HepG2 (cell line): ENCODE results near the gene FYB1. TPM values are rescaled to one million over a fixed set of nuclear protein-coding genes. Genes with fewer than 3 reads are reported as not detected.

Experiments
- ATAC-seq: fragments of 200-7000 bp; cut with Tn5 transposase; 3 replicates; pipeline ENCODE4 v1.9.1; 2020; ENCODE audit warnings: mild to moderate bottlenecking, moderate library complexity
- BruUV-seq: library from RNA; stranded (reverse); fragments of 400-500 nt; replicated peaks from 2 replicates; lab custom pipeline; 2021; lab: Mats Ljungman, UMichigan
- CTCF ChIA-PET: fragments of 300-600 bp; formaldehyde crosslinking; extraction: SDS; loops from one replicate; lab custom pipeline; 2021; ENCODE audit warnings: low total read pairs, inconsistent platforms, low intra/inter-chr PET ratio; lab: Yijun Ruan, JAX
- POLR2A ChIA-PET: fragments of 350-600 bp; sonication (Branson Sonifier 250); formaldehyde crosslinking; loops from one replicate; lab custom pipeline; 2020; ENCODE audit warnings: antibody characterized with exemption, inconsistent platforms; lab: Yijun Ruan, JAX
- DNase-seq: peaks from one replicate; pipeline ENCODE4 v3.0.0-alpha.2; 2015; ENCODE audit warnings: low spot score
- FAIRE-seq: peaks from 3 replicates; lab custom pipeline; 2011; peaks lifted over from hg19 to GRCh38; lab: Jason Lieb, UNC
- H2AFZ ChIP-seq: one replicate; pipeline ENCODE4 v1.6.1; 2011; ENCODE audit warnings: low read length, inconsistent platforms
- H3K27ac ChIP-seq: fragments of 300-600 bp; 3 replicates; pipeline ENCODE4 v1.8.0; 2011; ENCODE audit warnings: mixed run types, mild to moderate bottlenecking, mixed read lengths, low read length, inconsistent platforms; ENCODE audit not compliant: insufficient read depth; ENCODE audit errors: extremely low read length
- H3K27me3 ChIP-seq, 2 experiments: fragments of 200-600 bp in 1 of 2; 2 replicates in 1 of 2; 3 replicates in 1 of 2; pipeline versions ENCODE4 v1.6.0 to v1.8.0; 2011; ENCODE audit warnings: low read length in 2 of 2, mild to moderate bottlenecking in 2 of 2, moderate library complexity in 2 of 2, inconsistent platforms in 1 of 2; ENCODE audit not compliant: insufficient read depth in 2 of 2, control insufficient read depth in 1 of 2
- H3K36me3 ChIP-seq, 2 experiments: fragments of 200-600 bp in 1 of 2; replicated peaks in 1 of 2; 2 replicates in 1 of 2; 3 replicates in 1 of 2; pipeline versions ENCODE4 v1.5.1 to v1.8.0; 2011; ENCODE audit warnings: low read length in 2 of 2, inconsistent platforms in 1 of 2; ENCODE audit not compliant: insufficient read depth in 2 of 2, control insufficient read depth in 1 of 2
- H3K4me1 ChIP-seq: 2 replicates; pipeline ENCODE4 v1.5.1; 2012; ENCODE audit warnings: low read length, inconsistent platforms; ENCODE audit not compliant: insufficient read depth
- H3K4me2 ChIP-seq: 2 replicates; pipeline ENCODE4 v1.6.0; 2011; ENCODE audit warnings: low read depth, low read length, inconsistent platforms
- H3K4me3 ChIP-seq, 3 experiments: fragments of 200-600 bp in 1 of 3; sonication (generic), shearing (Covaris generic) in 1 of 3; replicated peaks in 1 of 3; 2 replicates each; pipeline ENCODE4 v1.5.1; 2011 to 2016; ENCODE audit warnings: low read length in 3 of 3, inconsistent platforms in 2 of 3, low read depth in 2 of 3, mild to moderate bottlenecking in 2 of 3, control low read depth in 1 of 3, mixed read lengths in 1 of 3; ENCODE audit not compliant: insufficient read depth in 1 of 3
- H3K79me2 ChIP-seq: one replicate; pipeline ENCODE4 v1.6.1; 2011; ENCODE audit warnings: low read length, inconsistent platforms; ENCODE audit not compliant: insufficient read depth
- H3K9ac ChIP-seq: 2 replicates; pipeline ENCODE4 v1.6.0; 2011; ENCODE audit warnings: mild to moderate bottlenecking, low read depth, low read length, inconsistent platforms; ENCODE audit not compliant: insufficient read depth
- H3K9me3 ChIP-seq: 2 replicates; pipeline ENCODE4 v1.5.1; 2012; ENCODE audit warnings: mild to moderate bottlenecking, low read length
- H4K20me1 ChIP-seq: 2 replicates; pipeline ENCODE4 v1.6.0; 2011; ENCODE audit warnings: inconsistent platforms, mild to moderate bottlenecking, low read length, moderate library complexity; ENCODE audit not compliant: insufficient read depth
- ATM ChIP-seq: fragments of 450-650 bp; IDR thresholded peaks from 2 replicates; pipeline ENCODE4 v1.7.1; 2017; ENCODE audit warnings: mild to moderate bottlenecking, borderline replicate concordance
- FOXM1 ChIP-seq: sonication (generic); formaldehyde crosslinking; IDR thresholded peaks from 2 replicates; pipeline ENCODE4 v1.5.0; 2020; ENCODE audit warnings: missing genetic modification reagents
- HOXD1 ChIP-seq: sonication (generic); formaldehyde crosslinking; IDR thresholded peaks from 2 replicates; pipeline ENCODE4 v1.5.0; 2020; ENCODE audit warnings: missing genetic modification reagents
- KLF12 ChIP-seq: sonication (generic); formaldehyde crosslinking; IDR thresholded peaks from 2 replicates; pipeline ENCODE4 v1.4.0; 2020; ENCODE audit warnings: missing genetic modification reagents, borderline replicate concordance
- MAZ ChIP-seq, 2 experiments: sonication (generic) in 1 of 2; formaldehyde crosslinking in 1 of 2; IDR thresholded peaks; 2 replicates each; pipeline versions ENCODE4 v1.5.0 to v1.6.1; 2012 to 2020; ENCODE audit warnings: low read depth in 2 of 2, mild to moderate bottlenecking in 2 of 2, borderline replicate concordance in 1 of 2, improper control_type of control experiment in 1 of 2, low read length in 1 of 2, missing genetic modification reagents in 1 of 2, moderate library complexity in 1 of 2
- RAD51 ChIP-seq: fragments of 450-650 bp; IDR thresholded peaks from 2 replicates; pipeline ENCODE4 v1.6.1; 2016; ENCODE audit warnings: borderline replicate concordance
- REPIN1 ChIP-seq: sonication (generic); formaldehyde crosslinking; IDR thresholded peaks from 2 replicates; pipeline ENCODE4 v1.8.0; 2022; ENCODE audit warnings: missing genetic modification reagents, low read depth, mild to moderate bottlenecking, borderline replicate concordance
- SMYD3 ChIP-seq: sonication (generic); formaldehyde crosslinking; IDR thresholded peaks from 2 replicates; pipeline ENCODE4 v1.8.1; 2023; ENCODE audit warnings: mild to moderate bottlenecking, missing genetic modification reagents
- TEAD3 ChIP-seq: optimal IDR thresholded peaks from 2 replicates; pipeline ENCODE3; 2016; ENCODE audit warnings: borderline replicate concordance
- ZNF616 ChIP-seq: sonication (generic); formaldehyde crosslinking; IDR thresholded peaks from 2 replicates; pipeline ENCODE4 v1.5.0; 2020; ENCODE audit warnings: low read depth, mild to moderate bottlenecking, missing genetic modification reagents
- in situ Hi-C: cut with HindIII; loops from 2 replicates; pipeline ENCODE4 v1.10.0; 2017; ENCODE audit warnings: low pct_unique_long_range_greater_than_20kb; ENCODE audit not compliant: extremely low pct_ligation_motif_present
- intact Hi-C: fragments of 100-400 bp; cut with micrococcal nuclease; formaldehyde crosslinking; loops from one replicate; pipeline ENCODE4 v1.10.0; 2022; ENCODE audit not compliant: unreplicated experiment
- polyA plus RNA-seq, 8 experiments: library from polyadenylated mRNA; depleted of rRNA in 3 of 8; stranded (reverse) in 7 of 8; unstranded in 1 of 8; fragments of >200 nt; fragmentation: Illumina TruSeq in 4 of 8; extraction: Trizol in 4 of 8; gene quantifications; 2 replicates each; pipeline versions ENCODE4 v1.2.1 to v1.2.3, GENCODE V29; 2011 to 2016; ENCODE audit warnings: low read depth in 4 of 8, missing spikeins in 1 of 8, mixed read lengths in 1 of 8; ENCODE audit not compliant: insufficient read depth in 1 of 8
- total RNA-seq, 5 experiments: library from RNA; depleted of rRNA; stranded (reverse); fragments of >200 nt; fragmentation: Illumina TruSeq; extraction: Trizol; gene quantifications; 2 replicates each; pipeline ENCODE4 v1.2.3, GENCODE V29; 2016; ENCODE audit warnings: low read depth in 1 of 5
- TF ChIP-seq, protein P1 (sequence below): sonication (generic); formaldehyde crosslinking; IDR thresholded peaks from 2 replicates; pipeline ENCODE4 v1.4.0; 2020; ENCODE audit warnings: missing genetic modification reagents, borderline replicate concordance
- TF ChIP-seq, protein P2 (sequence below): sonication (generic); formaldehyde crosslinking; IDR thresholded peaks from 2 replicates; pipeline ENCODE4 v1.8.0; 2023; ENCODE audit warnings: mild to moderate bottlenecking, missing genetic modification reagents
- TF ChIP-seq, protein P3 (sequence below): sonication (generic); formaldehyde crosslinking; IDR thresholded peaks from 2 replicates; pipeline ENCODE4 v1.4.0; 2020; ENCODE audit warnings: missing genetic modification reagents

Gene FYB1
- total and polyA plus RNA-seq, 2 of the 13 experiments (the other 11 are each of a cell fraction or from before 2014, with no cell fraction given) = 0.03 TPM; not detected in 1

DNA sequence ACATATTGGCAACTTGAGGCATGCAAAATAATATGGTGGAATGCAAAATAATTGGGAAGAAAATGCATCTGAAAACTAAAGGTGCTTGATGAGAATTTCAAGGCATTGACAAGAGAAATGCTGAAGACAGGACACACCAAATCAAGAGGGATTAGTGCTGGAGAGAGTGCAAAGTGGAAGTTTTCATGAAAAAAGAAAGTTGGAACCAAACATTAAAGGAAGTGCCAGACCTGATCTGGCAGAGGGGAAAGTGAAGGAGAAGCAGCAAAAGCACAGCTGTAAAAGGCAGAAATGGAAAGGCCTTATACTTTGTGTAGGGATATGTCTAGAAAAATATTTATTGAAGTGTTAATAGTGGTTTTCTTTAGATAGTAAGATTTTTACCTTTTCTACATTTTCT is 35.3 kb upstream of the FYB1 start (continued):
- TF ChIP-seq, protein P1, sequence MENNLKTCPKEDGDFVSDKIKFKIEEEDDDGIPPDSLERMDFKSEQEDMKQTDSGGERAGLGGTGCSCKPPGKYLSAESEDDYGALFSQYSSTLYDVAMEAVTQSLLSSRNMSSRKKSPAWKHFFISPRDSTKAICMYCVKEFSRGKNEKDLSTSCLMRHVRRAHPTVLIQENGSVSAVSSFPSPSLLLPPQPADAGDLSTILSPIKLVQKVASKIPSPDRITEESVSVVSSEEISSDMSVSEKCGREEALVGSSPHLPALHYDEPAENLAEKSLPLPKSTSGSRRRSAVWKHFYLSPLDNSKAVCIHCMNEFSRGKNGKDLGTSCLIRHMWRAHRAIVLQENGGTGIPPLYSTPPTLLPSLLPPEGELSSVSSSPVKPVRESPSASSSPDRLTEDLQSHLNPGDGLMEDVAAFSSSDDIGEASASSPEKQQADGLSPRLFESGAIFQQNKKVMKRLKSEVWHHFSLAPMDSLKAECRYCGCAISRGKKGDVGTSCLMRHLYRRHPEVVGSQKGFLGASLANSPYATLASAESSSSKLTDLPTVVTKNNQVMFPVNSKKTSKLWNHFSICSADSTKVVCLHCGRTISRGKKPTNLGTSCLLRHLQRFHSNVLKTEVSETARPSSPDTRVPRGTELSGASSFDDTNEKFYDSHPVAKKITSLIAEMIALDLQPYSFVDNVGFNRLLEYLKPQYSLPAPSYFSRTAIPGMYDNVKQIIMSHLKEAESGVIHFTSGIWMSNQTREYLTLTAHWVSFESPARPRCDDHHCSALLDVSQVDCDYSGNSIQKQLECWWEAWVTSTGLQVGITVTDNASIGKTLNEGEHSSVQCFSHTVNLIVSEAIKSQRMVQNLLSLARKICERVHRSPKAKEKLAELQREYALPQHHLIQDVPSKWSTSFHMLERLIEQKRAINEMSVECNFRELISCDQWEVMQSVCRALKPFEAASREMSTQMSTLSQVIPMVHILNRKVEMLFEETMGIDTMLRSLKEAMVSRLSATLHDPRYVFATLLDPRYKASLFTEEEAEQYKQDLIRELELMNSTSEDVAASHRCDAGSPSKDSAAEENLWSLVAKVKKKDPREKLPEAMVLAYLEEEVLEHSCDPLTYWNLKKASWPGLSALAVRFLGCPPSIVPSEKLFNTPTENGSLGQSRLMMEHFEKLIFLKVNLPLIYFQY (CRISPR knock-in tag) = no peak
- no peak for TF ChIP-seq KLF12 (CRISPR knock-in tag)
- TF ChIP-seq MAZ (IDR thresholded peaks at IDR 0.05; ENCODE audit: borderline replicate concordance, low read depth, low read length) = no peak
- TF ChIP-seq MAZ (CRISPR knock-in tag; IDR thresholded peaks at IDR 0.05; ENCODE audit: low read depth) = no peak
- TF ChIP-seq RAD51 = no peak
- TF ChIP-seq ATM = no peak

DNA sequence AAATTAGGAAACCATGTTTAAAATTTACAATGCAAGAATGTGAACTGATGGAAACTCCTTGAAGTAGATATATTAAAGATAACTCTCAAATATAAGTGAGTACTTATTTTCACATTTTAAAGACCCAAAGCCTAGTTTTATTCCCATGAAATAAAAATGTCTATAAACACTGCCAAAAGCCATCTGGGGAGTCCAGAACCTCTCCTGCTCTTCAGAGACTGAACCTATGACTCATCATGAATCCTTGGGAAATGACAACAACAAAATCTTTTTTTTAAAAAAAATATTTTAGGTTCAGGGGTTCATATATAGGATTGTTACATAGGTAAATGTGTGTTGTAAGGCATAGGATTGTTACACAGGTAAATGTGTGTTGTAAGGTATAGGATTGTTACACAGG is 33.8 kb upstream of the FYB1 start:
- no peak overlapping the region for H3K27ac ChIP-seq
- in situ Hi-C loops (no loop called here), intact Hi-C loops (no loop called here)
- CTCF ChIA-PET = no interaction called here
- H3K27me3 ChIP-seq = no peaks in the 10 kb centered on the region; a peak in 1 of 5 replicates
- H3K4me3 ChIP-seq = no peak overlapping the region
- ATAC-seq (no peak), FAIRE-seq (no peak), DNase-seq (no peak)
- BruUV-seq = no TSS peak
- peaks cover 21% of the 10 kb centered on the region for H3K4me1 ChIP-seq
- no peak overlapping the region for H3K4me2 ChIP-seq
- H3K79me2 ChIP-seq = no peaks in the 10 kb centered on the region
- H3K9ac ChIP-seq = no peak overlapping the region
- no peaks in the 10 kb centered on the region for H3K36me3 ChIP-seq
- H2AFZ ChIP-seq = no peak overlapping the region
- no peaks in the 10 kb centered on the region for H3K9me3 ChIP-seq
- POLR2A ChIA-PET = no interaction called here
- no peaks in the 10 kb centered on the region for H4K20me1 ChIP-seq
- TF ChIP-seq TEAD3 (CRISPR knock-in tag) (no peak), HOXD1 (CRISPR knock-in tag) (no peak), SMYD3 (CRISPR knock-in tag) (no peak), REPIN1 (no peak), ZNF616 (CRISPR knock-in tag) (no peak), FOXM1 (no peak)
- TF ChIP-seq, protein P2, sequence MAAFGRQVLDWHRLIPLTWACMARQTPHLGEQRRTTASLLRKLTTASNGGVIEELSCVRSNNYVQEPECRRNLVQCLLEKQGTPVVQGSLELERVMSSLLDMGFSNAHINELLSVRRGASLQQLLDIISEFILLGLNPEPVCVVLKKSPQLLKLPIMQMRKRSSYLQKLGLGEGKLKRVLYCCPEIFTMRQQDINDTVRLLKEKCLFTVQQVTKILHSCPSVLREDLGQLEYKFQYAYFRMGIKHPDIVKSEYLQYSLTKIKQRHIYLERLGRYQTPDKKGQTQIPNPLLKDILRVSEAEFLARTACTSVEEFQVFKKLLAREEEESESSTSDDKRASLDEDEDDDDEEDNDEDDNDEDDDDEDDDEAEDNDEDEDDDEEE (CRISPR knock-in tag) = no peak
- TF ChIP-seq, protein P3, sequence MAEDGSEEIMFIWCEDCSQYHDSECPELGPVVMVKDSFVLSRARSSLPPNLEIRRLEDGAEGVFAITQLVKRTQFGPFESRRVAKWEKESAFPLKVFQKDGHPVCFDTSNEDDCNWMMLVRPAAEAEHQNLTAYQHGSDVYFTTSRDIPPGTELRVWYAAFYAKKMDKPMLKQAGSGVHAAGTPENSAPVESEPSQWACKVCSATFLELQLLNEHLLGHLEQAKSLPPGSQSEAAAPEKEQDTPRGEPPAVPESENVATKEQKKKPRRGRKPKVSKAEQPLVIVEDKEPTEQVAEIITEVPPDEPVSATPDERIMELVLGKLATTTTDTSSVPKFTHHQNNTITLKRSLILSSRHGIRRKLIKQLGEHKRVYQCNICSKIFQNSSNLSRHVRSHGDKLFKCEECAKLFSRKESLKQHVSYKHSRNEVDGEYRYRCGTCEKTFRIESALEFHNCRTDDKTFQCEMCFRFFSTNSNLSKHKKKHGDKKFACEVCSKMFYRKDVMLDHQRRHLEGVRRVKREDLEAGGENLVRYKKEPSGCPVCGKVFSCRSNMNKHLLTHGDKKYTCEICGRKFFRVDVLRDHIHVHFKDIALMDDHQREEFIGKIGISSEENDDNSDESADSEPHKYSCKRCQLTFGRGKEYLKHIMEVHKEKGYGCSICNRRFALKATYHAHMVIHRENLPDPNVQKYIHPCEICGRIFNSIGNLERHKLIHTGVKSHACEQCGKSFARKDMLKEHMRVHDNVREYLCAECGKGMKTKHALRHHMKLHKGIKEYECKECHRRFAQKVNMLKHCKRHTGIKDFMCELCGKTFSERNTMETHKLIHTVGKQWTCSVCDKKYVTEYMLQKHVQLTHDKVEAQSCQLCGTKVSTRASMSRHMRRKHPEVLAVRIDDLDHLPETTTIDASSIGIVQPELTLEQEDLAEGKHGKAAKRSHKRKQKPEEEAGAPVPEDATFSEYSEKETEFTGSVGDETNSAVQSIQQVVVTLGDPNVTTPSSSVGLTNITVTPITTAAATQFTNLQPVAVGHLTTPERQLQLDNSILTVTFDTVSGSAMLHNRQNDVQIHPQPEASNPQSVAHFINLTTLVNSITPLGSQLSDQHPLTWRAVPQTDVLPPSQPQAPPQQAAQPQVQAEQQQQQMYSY (CRISPR knock-in tag) = no peak
